ENCODE results near the gene ARHGAP8. TPM values are rescaled to one million over a fixed set of nuclear protein-coding genes. Genes with fewer than 3 reads are reported as not detected.

The ARHGAP8 gene
- total RNA-seq, 4 donors from 2014 or later, result 1.7 to 5.7 (median 3.0) TPM

- no peak for TF ChIP-seq CTCF (IDR thresholded peaks at IDR 0.05)
- TF ChIP-seq POLR2A (IDR thresholded peaks at IDR 0.05), result no peak
- TF ChIP-seq EP300 (IDR thresholded peaks at IDR 0.05), result no peak
- Histone ChIP-seq H3K27me3 (no peaks in the 10 kb centered on the region), H3K4me1 (no peaks in the 10 kb centered on the region), H3K4me3 (no peak overlapping the region), H3K9me3 (no peaks in the 10 kb centered on the region), H3K27ac (no peak overlapping the region), H3K36me3 (peaks cover 0 to 24% (median 0%) of the 10 kb centered on the region in 3 donors)
- WGBS, 2 donors, result 88 to 93% methylated on average over 12 to 13 of the region's 13 CpGs
- DNase-seq (ENCODE audit: low spot score in 2 of 2), result no peak
These were observed 107.3 kb downstream of the ARHGAP8 start for GRCh38 chr22:44859641-44860040.

GRCh38 chr22:44860311-44860710 is 107.9 kb downstream of the ARHGAP8 start:
- WGBS, 2 donors, result 69 to 75% methylated on average over 6 of the region's 6 CpGs
- no peak for TF ChIP-seq CTCF (IDR thresholded peaks at IDR 0.05)
- no peak for TF ChIP-seq POLR2A (IDR thresholded peaks at IDR 0.05)
- TF ChIP-seq EP300 (IDR thresholded peaks at IDR 0.05), result no peak
- Histone ChIP-seq H3K27me3 (no peaks in the 10 kb centered on the region), H3K4me1 (no peaks in the 10 kb centered on the region), H3K9me3 (peaks cover 0 to 2% (median 0%) of the 10 kb centered on the region in 4 donors), H3K27ac (no peak overlapping the region), H3K4me3 (no peak overlapping the region), H3K36me3 (peaks cover 0 to 24% (median 0%) of the 10 kb centered on the region in 3 donors)
- no peak for DNase-seq (ENCODE audit: low spot score in 2 of 2)

- TF ChIP-seq EP300 (IDR thresholded peaks at IDR 0.05) (no peak), POLR2A (IDR thresholded peaks at IDR 0.05) (no peak), CTCF (IDR thresholded peaks at IDR 0.05) (no peak)
- 89 to 94% methylated on average over 5 to 7 of the region's 7 CpGs for WGBS, 2 donors
- no peak for DNase-seq (ENCODE audit: low spot score in 2 of 2)
- Histone ChIP-seq H3K4me1 (no peaks in the 10 kb centered on the region), H3K4me3 (no peak overlapping the region), H3K27me3 (no peaks in the 10 kb centered on the region), H3K9me3 (peaks cover 0 to 7% (median 0%) of the 10 kb centered on the region in 4 donors), H3K27ac (no peak overlapping the region), H3K36me3 (peaks cover 0 to 24% (median 0%) of the 10 kb centered on the region in 3 donors)
These were observed 108.9 kb downstream of the ARHGAP8 start for GRCh38 chr22:44861245-44861644.

GRCh38 chr22:44862281-44862680 is 109.9 kb downstream of the ARHGAP8 start:
- DNase-seq (ENCODE audit: low spot score in 2 of 2), result no peak
- 89 to 92% methylated on average over 10 to 11 of the region's 11 CpGs for WGBS, 2 donors
- TF ChIP-seq POLR2A (IDR thresholded peaks at IDR 0.05), result no peak
- TF ChIP-seq CTCF (IDR thresholded peaks at IDR 0.05), result no peak
- TF ChIP-seq EP300 (IDR thresholded peaks at IDR 0.05), result no peak

GRCh38 chr22:44862981-44863860 is 110.8 kb downstream of the ARHGAP8 start:
- Histone ChIP-seq H3K36me3 (peaks cover 0 to 24% (median 0%) of the 10 kb centered on the region in 3 donors), H3K4me3 (no peak overlapping the region), H3K4me1 (no peaks in the 10 kb centered on the region), H3K27ac (no peak overlapping the region), H3K9me3 (peaks cover 0 to 7% (median 0%) of the 10 kb centered on the region in 4 donors), H3K27me3 (no peaks in the 10 kb centered on the region)
- WGBS, 2 donors, result 81 to 87% methylated on average over 17 to 19 of the region's 19 CpGs
- TF ChIP-seq POLR2A (IDR thresholded peaks at IDR 0.05) (no peak), EP300 (IDR thresholded peaks at IDR 0.05) (no peak), CTCF (IDR thresholded peaks at IDR 0.05) (no peak)
- DNase-seq (ENCODE audit: low spot score in 2 of 2), result no peak

More at GRCh38 chr22:44862281-44862680, 109.9 kb downstream of the ARHGAP8 start:
- Histone ChIP-seq H3K4me1 (no peaks in the 10 kb centered on the region), H3K4me3 (no peak overlapping the region), H3K36me3 (peaks cover 0 to 24% (median 0%) of the 10 kb centered on the region in 3 donors), H3K9me3 (peaks cover 0 to 7% (median 0%) of the 10 kb centered on the region in 4 donors), H3K27ac (no peak overlapping the region), H3K27me3 (no peaks in the 10 kb centered on the region)

Data from tibial nerve (tissue), 4 donors.